SKM-1 treated with dmso at 0.1 percent for 144 hours (cell line): ENCODE measurements around the gene MEPCE.

Source experiments
- DNase-seq: peaks from one replicate; lab custom pipeline; 2025; ENCODE audit not compliant: unreplicated experiment; lab: John Stamatoyannopoulos, UW

Gene MEPCE

DNA sequence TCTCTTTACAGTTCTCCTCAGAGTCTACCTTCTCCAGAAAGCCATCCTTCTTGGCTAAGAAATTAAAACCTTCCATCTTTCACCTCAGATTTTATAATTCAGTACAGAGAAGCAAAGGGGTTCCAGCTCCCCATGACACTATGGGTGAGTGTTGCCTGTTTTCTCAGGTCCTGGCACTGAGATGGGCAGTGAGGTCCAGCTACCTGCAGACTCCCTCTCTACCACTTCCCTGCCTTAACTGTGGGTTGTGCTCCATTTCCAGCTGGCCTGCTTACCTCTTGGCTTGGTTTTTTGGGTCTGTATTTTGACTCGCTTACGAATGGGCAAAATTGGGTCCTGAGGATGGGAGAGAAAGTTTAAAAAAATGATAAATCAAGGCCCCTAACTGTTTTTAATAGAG is 27.4 kb upstream of the MEPCE start:
- no peak for DNase-seq

GRCh38 chr7:100406767-100407166 is 22.9 kb upstream of the MEPCE start:
- DNase-seq: no peak

- DNase-seq: peak; percentile 42
Measured at GRCh38 chr7:100407285-100408180, 22.1 kb upstream of the MEPCE start.

- no peak for DNase-seq
Measured at GRCh38 chr7:100411101-100411500, 18.5 kb upstream of the MEPCE start.

- DNase-seq: peak; percentile 42
Measured at GRCh38 chr7:100413346-100413745, 16.3 kb upstream of the MEPCE start.

DNA sequence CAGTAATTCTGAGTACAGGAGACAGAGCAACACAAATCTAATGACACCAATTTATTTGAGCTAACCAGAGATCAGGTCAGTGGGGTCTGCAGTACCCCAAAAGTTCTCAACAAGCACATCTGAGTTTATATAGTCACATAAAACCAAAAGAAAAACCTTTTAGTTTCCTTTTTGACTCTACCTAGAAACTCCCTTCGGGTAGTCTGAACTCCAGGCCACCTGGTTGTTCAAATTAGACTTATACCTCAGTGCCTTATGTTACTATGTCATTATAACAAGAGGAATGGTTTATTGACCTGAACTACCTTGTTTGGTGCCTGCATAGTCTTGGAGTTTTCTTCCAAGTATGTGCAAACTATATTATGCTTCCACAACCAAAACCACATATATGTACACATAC is 15.7 kb upstream of the MEPCE start:
- no peak for DNase-seq

GRCh38 chr7:100415448-100415847 is 14.2 kb upstream of the MEPCE start:
- no peak for DNase-seq

DNA sequence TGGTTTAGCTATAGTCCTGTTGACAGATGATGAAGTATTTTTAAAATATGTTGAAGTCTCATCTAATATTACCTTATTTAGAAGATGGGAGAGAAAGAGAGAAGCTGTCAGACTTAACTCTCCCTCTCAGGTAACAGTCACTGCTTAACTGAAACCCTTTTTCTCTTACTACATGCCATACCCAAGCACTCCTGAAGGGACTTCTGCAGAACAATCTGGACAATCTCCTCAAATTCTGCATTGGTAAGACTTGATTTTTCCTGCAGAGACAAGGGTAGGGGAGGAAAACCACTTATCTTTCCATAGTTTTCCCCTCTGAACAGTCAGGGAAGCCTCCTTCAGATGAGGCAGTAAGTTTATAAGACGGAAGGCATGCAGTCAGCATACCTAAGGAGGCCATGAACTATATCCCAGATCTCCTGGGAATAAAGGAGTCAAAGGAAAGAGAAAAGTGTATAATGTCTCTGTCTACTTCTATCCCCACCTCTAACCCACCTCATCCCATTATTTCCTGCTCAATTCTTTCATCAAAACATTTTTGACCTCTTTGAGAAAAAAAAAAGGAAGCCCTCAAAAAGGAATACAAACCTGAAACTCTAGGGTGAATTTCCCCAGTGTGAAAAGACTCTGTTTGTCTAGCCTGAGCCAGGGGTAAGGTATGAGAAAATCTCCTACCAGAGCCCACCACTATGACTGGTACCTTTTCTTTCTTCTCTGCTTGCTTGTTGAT is 10.5 kb upstream of the MEPCE start:
- DNase-seq: no peak

DNA sequence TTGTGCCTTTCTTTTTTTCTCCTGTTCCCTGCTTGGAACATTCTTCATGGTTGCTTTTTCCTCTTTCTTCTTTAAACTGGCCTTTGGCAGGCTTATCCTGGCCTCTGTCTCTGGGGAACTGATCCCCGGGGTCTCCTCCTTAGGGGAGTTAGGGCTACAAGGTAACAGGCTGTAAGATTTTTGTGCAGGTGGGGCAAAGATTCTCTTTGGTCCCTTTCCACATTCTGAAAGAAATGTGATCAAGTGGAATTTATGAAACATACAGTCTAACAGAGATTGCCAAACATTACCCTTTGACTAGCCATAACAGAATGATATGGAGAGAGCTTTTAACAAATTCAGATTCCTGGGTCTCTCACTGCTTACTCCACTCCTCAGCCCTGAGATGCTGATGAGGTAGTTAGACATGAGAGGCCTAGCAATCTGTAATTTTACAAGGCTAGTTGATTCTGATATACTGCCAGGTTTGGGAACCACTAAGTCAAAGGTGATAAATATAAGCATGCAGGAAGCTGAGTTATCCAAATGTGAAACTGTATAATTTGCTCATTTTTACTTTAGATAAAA is 9.9 kb upstream of the MEPCE start:
- DNase-seq: no peak

DNA sequence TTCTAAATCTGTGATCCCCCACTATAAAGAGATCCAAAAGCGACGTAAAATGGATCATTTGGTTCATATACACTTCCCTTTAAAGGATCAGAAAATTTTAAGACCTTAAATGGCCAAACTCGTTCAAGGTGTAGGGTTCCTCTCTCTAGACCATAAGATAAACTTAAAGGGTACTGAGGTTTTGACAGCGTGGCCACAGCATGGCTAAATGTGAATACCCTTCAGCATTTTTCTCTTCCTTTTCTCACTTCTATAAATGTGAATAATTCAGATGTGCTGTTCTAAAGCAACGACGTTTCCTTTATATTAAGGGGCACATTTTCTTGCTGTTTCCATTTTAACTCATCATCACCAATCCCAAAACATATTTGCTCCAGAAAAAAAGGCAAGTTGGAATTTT is 6.3 kb upstream of the MEPCE start:
- DNase-seq: no peak

DNA sequence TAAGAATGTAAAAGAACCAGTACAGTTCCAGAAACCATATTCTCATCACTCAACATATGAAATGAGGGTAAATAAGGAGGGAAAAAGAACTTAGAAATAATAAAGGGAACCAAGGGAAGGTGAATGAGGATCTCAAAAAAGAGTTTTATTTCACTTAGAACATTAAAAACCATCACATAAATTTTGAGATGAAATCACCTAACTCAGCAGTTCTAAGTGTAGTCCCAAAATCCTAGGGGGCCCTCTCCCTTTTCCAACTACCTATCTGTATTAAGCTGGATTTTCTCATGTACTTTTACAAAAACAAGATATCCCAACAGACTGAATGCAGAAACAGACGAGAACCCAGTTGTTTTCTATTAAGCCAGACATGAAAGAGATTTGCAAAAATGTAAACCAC is 4.3 kb upstream of the MEPCE start:
- no peak for DNase-seq

DNA sequence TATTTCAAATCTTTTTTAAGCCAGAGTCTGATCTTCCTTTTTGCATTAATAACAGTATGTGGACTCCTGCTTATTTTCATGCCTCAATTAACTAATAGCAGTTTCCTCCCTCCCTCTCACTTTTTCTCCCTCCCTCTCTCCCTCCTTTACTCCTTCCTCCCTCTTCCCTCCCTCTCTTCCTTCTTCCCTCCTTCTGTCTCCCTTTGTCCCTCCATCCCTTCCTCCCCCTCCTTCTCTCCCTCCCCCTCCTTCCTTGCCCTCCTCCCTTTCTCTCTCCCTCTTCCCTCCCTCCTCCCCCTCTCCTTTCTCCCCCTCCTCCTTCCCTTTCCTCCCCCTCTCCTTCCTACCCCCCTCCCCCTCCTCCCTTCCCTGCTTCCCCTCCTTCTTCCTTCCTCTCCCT is 3.1 kb upstream of the MEPCE start:
- DNase-seq: no peak

GRCh38 chr7:100427762-100428198 is 1.9 kb upstream of the MEPCE start:
- DNase-seq: no peak

GRCh38 chr7:100428199-100428966 is 1.2 kb upstream of the MEPCE start, which contains the start of gene ZCWPW1:
ZCWPW1 (minus strand) TSS chr7:100428703; CDS start chr7:100420649, 8,054 bp downstream.
- peak; percentile 91 for DNase-seq

GRCh38 chr7:100428967-100429636 is 529 bp upstream of the MEPCE start:
- peak; percentile 98 for DNase-seq

- peak; percentile 23 for DNase-seq
Measured at GRCh38 chr7:100430493-100431285, 1.1 kb downstream of the MEPCE start.

- DNase-seq: no peak
Measured at GRCh38 chr7:100431286-100431735, 1.7 kb downstream of the MEPCE start.

DNA sequence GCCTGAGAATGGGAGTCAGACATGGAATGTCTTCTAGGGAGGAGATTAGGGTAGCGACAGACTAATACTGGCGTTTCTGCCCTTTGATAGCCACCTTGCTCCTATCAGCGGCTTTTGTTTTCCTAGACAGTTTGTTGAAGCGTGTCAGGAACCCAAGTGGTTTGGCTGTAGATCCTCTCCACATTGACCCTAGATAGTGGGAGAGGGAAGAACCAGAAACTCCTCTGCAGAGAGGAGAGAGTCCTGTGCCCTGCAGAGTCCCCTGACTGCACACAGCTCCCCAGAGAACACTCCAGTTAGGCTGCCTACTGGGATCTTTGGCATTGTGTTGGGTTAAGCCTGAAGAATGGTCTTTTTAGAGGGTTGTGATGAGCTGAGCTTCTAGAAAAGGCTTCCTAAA is 2.4 kb downstream of the MEPCE start:
- no peak for DNase-seq

DNA sequence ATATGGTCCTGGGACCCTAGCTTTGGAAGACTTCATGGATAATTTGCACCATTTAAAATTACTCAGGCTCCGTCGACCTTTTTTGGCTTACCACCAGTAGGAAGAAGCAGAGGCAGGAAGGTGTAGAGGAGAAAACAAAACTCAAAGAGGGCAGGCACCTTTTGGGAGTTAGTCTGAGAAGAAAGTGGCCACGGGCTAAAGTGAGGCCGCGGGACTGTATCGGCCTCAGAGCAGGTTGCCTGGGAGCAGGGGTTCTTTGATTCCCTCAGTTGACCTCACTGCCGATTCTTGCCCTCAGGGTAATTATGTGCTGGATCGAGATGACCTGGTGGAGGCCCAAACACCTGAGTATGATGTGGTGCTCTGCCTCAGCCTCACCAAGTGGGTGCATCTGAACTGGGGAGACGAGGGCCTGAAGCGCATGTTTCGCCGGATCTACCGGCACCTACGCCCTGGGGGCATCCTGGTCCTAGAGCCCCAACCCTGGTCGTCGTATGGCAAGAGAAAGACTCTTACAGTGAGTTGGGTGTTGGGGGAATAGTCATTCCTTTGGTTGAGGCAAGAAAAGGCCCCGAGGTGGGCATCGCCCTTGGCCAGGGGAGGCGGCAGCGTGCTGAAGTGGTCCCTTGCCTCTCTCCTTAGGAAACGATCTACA is 3.1 kb downstream of the MEPCE start:
- DNase-seq: no peak
